Astrocyte (in vitro differentiated cells and primary cell): ENCODE results near the gene ADAMTS12. TPM values are rescaled to one million over a fixed set of nuclear protein-coding genes. Genes with fewer than 3 reads are reported as not detected.

Experiments used
- DNase-seq: peaks from one replicate; pipeline ENCODE4 v3.0.0-alpha.2; 2010; ENCODE audit warnings: low read depth
- FAIRE-seq: peaks from 2 replicates; lab custom pipeline; 2011; peaks lifted over from hg19 to GRCh38; lab: Jason Lieb, UNC
- H2AFZ ChIP-seq: 2 replicates; pipeline ENCODE4 v1.6.0; 2012; ENCODE audit warnings: low read depth, low read length, inconsistent platforms
- H3K27ac ChIP-seq: 2 replicates; pipeline ENCODE4 v1.5.1; 2011; ENCODE audit warnings: low read depth, low read length, inconsistent platforms
- H3K27me3 ChIP-seq: 2 replicates; pipeline ENCODE4 v1.6.0; 2011; ENCODE audit warnings: low read length, inconsistent platforms; ENCODE audit not compliant: insufficient read depth
- H3K36me3 ChIP-seq: 2 replicates; pipeline ENCODE4 v1.5.1; 2011; ENCODE audit warnings: low read length, inconsistent platforms; ENCODE audit not compliant: insufficient read depth
- H3K4me1 ChIP-seq: 2 replicates; pipeline ENCODE4 v1.5.1; 2011; ENCODE audit warnings: low read length, inconsistent platforms; ENCODE audit not compliant: insufficient read depth
- H3K4me2 ChIP-seq: 2 replicates; pipeline ENCODE4 v1.6.0; 2012; ENCODE audit warnings: low read length, inconsistent platforms
- H3K4me3 ChIP-seq: 2 replicates; pipeline ENCODE4 v1.5.1; 2011; ENCODE audit warnings: low read depth, mild to moderate bottlenecking, low read length, inconsistent platforms; ENCODE audit not compliant: insufficient read depth
- H3K79me2 ChIP-seq: 2 replicates; pipeline ENCODE4 v1.6.0; 2012; ENCODE audit warnings: mild to moderate bottlenecking, low read length, inconsistent platforms; ENCODE audit not compliant: insufficient read depth
- H3K9ac ChIP-seq: 2 replicates; pipeline ENCODE4 v1.6.0; 2012; ENCODE audit warnings: mild to moderate bottlenecking, low read length, inconsistent platforms
- H3K9me3 ChIP-seq: 2 replicates; pipeline ENCODE4 v1.5.1; 2012; ENCODE audit warnings: low read depth, mild to moderate bottlenecking, low read length, inconsistent platforms; ENCODE audit not compliant: insufficient read depth
- H4K20me1 ChIP-seq: 2 replicates; pipeline ENCODE4 v1.6.0; 2012; ENCODE audit warnings: low read length, inconsistent platforms; ENCODE audit not compliant: insufficient read depth
- H3K27ac Mint-ChIP-seq: one replicate; pipeline ENCODE4 v1.8.0; 2021; ENCODE audit warnings: mild to moderate bottlenecking, mixed read lengths; ENCODE audit not compliant: unreplicated experiment
- H3K27me3 Mint-ChIP-seq: one replicate; pipeline ENCODE4 v1.8.0; 2021; ENCODE audit warnings: low read depth, mixed read lengths; ENCODE audit not compliant: unreplicated experiment
- H3K36me3 Mint-ChIP-seq: one replicate; pipeline ENCODE4 v1.8.0; 2021; ENCODE audit warnings: low read depth, mixed read lengths; ENCODE audit not compliant: unreplicated experiment
- H3K4me1 Mint-ChIP-seq: one replicate; pipeline ENCODE4 v1.8.0; 2021; ENCODE audit warnings: low read depth, mixed read lengths; ENCODE audit not compliant: unreplicated experiment
- H3K4me3 Mint-ChIP-seq: one replicate; pipeline ENCODE4 v1.8.0; 2021; ENCODE audit warnings: mild to moderate bottlenecking, moderate library complexity, mixed read lengths; ENCODE audit not compliant: unreplicated experiment
- H3K9me3 Mint-ChIP-seq: one replicate; pipeline ENCODE4 v1.8.0; 2021; ENCODE audit warnings: mild to moderate bottlenecking, mixed read lengths; ENCODE audit not compliant: unreplicated experiment
- EZH2 ChIP-seq: IDR thresholded peaks from 2 replicates; pipeline ENCODE4 v1.6.1; 2012; ENCODE audit warnings: mild to moderate bottlenecking, low read length, inconsistent platforms; ENCODE audit not compliant: insufficient read depth
- total RNA-seq: library from RNA; stranded (reverse); gene quantifications from 2 replicates; pipeline ENCODE4 v1.2.1, GENCODE V29; 2021
- TF ChIP-seq, protein P1 (sequence below): IDR thresholded peaks from 2 replicates; pipeline ENCODE4 v1.5.1; 2011; ENCODE audit warnings: low read depth, mild to moderate bottlenecking, inconsistent platforms, low read length, moderate library complexity; ENCODE audit not compliant: insufficient read depth

Gene ADAMTS12
- total RNA-seq, 1 donor from 2014 or later: 156 TPM

DNA sequence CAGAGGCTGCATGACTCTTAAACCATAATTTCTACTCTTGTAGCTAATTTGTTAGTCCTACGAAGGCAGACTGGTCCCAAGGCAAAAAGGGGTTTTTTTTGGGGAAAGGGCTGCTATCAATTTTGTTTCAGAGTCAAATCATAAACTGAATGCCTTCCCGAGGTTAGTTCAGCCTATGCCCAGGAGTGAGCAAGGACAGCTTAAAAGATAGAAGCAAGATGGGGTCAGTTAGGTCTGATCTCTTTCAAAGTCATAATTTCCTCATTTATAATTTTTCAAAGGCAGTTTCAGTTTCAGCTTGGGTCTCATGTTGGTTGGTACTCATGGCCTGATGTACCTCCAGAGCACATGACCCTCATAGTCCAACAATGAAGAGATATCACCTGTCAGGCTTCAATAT is 36.5 kb upstream of the ADAMTS12 start:
- Histone ChIP-seq H2AFZ (no peak overlapping the region), H3K9ac (no peak overlapping the region), H4K20me1 (no peaks in the 10 kb centered on the region), H3K27me3 (no peaks in the 10 kb centered on the region), H3K4me3 (no peak overlapping the region), H3K4me1 (no peaks in the 10 kb centered on the region), H3K27ac (no peak overlapping the region), H3K36me3 (no peaks in the 10 kb centered on the region), H3K4me2 (no peak overlapping the region), H3K9me3 (no peaks in the 10 kb centered on the region), H3K79me2 (no peaks in the 10 kb centered on the region)
- Mint-ChIP-seq H3K27me3 (no peaks in the 10 kb centered on the region), H3K27ac (no peak overlapping the region), H3K36me3 (no peaks in the 10 kb centered on the region), H3K9me3 (no peaks in the 10 kb centered on the region), H3K4me1 (peaks cover 11% of the 10 kb centered on the region), H3K4me3 (no peak overlapping the region)
- TF ChIP-seq EZH2: no peak
- TF ChIP-seq, protein P1, sequence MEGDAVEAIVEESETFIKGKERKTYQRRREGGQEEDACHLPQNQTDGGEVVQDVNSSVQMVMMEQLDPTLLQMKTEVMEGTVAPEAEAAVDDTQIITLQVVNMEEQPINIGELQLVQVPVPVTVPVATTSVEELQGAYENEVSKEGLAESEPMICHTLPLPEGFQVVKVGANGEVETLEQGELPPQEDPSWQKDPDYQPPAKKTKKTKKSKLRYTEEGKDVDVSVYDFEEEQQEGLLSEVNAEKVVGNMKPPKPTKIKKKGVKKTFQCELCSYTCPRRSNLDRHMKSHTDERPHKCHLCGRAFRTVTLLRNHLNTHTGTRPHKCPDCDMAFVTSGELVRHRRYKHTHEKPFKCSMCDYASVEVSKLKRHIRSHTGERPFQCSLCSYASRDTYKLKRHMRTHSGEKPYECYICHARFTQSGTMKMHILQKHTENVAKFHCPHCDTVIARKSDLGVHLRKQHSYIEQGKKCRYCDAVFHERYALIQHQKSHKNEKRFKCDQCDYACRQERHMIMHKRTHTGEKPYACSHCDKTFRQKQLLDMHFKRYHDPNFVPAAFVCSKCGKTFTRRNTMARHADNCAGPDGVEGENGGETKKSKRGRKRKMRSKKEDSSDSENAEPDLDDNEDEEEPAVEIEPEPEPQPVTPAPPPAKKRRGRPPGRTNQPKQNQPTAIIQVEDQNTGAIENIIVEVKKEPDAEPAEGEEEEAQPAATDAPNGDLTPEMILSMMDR: no peak
- DNase-seq: no peak
- FAIRE-seq: no peak

DNA sequence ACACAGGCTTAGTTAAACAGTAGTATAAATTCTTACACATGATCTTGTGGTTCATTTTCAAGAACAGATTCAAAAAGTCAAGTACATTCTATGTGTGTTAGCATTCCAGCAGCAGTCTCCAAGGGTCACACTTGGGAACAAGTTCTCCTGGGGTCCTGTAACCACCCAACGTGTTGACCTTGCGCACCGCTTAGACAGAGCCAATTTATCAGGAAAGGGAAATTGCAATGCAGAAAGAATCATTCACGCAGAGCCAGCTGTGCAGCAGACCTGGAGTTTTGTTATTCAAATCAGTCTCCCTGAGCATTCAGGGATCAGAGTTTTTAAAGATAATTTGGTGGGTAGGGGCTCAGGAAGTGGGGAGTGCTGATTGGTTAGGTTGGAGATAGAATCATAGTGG is 35.9 kb upstream of the ADAMTS12 start:
- Histone ChIP-seq H3K36me3 (no peaks in the 10 kb centered on the region), H2AFZ (no peak overlapping the region), H3K4me2 (no peak overlapping the region), H4K20me1 (no peaks in the 10 kb centered on the region), H3K27ac (no peak overlapping the region), H3K9me3 (no peaks in the 10 kb centered on the region), H3K9ac (no peak overlapping the region), H3K27me3 (no peaks in the 10 kb centered on the region), H3K4me3 (no peak overlapping the region), H3K4me1 (no peaks in the 10 kb centered on the region), H3K79me2 (no peaks in the 10 kb centered on the region)
- Mint-ChIP-seq H3K27me3 (no peaks in the 10 kb centered on the region), H3K9me3 (no peaks in the 10 kb centered on the region), H3K4me1 (peaks cover 11% of the 10 kb centered on the region), H3K4me3 (no peak overlapping the region), H3K36me3 (no peaks in the 10 kb centered on the region), H3K27ac (no peak overlapping the region)
- DNase-seq: no peak
- no peak for FAIRE-seq
- TF ChIP-seq, protein P1: no peak
- TF ChIP-seq EZH2: no peak

DNA sequence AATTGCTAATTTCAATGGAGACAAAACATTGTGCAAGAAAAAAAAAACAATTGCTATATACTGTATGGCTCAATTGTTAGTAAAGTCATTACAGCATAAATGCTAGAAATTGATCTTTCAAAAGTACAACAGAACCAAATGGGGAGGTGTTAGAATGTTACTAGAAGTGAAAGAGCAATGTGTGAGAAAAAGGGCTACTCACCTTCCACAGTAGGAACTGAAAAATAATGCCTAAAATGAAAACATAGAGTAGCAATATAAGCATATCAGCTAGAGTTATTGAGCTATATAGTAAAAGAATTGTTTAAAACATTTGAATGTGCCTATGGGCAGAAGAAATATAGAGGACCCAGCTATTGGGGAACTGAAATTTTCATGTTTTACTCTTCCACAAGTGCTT is 33.5 kb upstream of the ADAMTS12 start:
- H3K4me1 ChIP-seq: no peaks in the 10 kb centered on the region
- no peak overlapping the region for H3K4me3 ChIP-seq
- no peaks in the 10 kb centered on the region for H3K36me3 ChIP-seq
- no peaks in the 10 kb centered on the region for H4K20me1 ChIP-seq
- FAIRE-seq (no peak), DNase-seq (no peak)
- Mint-ChIP-seq H3K4me1 (peaks cover 7% of the 10 kb centered on the region), H3K36me3 (no peaks in the 10 kb centered on the region), H3K27me3 (peaks cover 2% of the 10 kb centered on the region), H3K4me3 (no peak overlapping the region), H3K9me3 (no peaks in the 10 kb centered on the region), H3K27ac (no peak overlapping the region)
- no peak overlapping the region for H3K9ac ChIP-seq
- H3K4me2 ChIP-seq: no peak overlapping the region
- H3K27ac ChIP-seq: no peak overlapping the region
- no peak for TF ChIP-seq EZH2
- TF ChIP-seq, protein P1: no peak
- H3K27me3 ChIP-seq: no peaks in the 10 kb centered on the region
- no peak overlapping the region for H2AFZ ChIP-seq
- no peaks in the 10 kb centered on the region for H3K9me3 ChIP-seq
- H3K79me2 ChIP-seq: no peaks in the 10 kb centered on the region
